ENCODE measurements around the gene SF3A1. TPM values are rescaled to one million over a fixed set of nuclear protein-coding genes. Genes with fewer than 3 reads are reported as not detected.
"Not testable (repeated sequence)": the region's sequence is repeated elsewhere in the genome, so short reads cannot be mapped to it uniquely, and the experiment has no call there.

The SF3A1 gene, protein sequence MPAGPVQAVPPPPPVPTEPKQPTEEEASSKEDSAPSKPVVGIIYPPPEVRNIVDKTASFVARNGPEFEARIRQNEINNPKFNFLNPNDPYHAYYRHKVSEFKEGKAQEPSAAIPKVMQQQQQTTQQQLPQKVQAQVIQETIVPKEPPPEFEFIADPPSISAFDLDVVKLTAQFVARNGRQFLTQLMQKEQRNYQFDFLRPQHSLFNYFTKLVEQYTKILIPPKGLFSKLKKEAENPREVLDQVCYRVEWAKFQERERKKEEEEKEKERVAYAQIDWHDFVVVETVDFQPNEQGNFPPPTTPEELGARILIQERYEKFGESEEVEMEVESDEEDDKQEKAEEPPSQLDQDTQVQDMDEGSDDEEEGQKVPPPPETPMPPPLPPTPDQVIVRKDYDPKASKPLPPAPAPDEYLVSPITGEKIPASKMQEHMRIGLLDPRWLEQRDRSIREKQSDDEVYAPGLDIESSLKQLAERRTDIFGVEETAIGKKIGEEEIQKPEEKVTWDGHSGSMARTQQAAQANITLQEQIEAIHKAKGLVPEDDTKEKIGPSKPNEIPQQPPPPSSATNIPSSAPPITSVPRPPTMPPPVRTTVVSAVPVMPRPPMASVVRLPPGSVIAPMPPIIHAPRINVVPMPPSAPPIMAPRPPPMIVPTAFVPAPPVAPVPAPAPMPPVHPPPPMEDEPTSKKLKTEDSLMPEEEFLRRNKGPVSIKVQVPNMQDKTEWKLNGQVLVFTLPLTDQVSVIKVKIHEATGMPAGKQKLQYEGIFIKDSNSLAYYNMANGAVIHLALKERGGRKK
- 100 to 1,000 TPM; 151 to 194 TPM for total RNA-seq

DNA sequence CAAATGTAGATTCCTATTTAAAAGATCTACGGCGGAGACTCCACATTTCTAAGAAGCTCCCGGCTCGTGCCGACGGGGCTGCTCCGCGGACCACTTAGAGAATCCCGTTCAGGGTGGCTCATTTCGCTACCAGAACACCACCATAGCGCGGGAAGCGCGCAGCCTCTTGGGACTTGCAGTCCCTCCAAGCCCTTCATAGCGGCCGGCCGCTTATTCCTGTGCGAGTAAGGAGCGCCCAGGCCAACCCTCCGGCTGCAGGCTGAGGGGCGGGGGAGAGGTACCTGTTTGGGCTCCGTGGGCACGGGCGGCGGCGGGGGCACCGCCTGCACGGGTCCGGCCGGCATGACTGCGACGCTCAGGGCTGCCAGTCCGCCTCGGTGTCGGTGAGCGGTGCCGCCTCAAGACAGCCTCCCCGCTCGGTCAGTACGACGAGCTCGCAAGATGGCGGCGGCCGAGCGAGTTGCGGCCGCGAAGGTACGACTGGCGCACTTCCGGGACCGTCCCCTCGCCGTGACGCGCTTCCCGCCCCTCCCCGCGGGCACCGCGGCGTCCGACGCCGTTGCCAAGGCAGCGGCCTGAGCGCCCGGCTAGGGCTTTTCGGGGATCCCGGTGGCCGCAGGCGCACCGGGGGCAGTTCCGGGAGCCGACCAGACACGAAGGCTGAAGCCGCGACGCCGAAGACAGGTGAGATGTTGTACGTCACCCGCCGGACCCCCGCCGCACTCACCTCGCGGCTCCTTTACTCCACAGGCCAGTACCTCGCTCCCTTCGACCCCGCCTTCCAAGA lies at the start of gene SF3A1, which contains the start of gene CCDC157:
Gene SF3A1, minus strand, starts transcription at position 446 of the 787 bp plus-strand sequence. Its CDS starts 102 bp downstream, at position 344.
Gene CCDC157, plus strand, starts transcription at position 559 of the 787 bp plus-strand sequence. CDS start 8,994 bp downstream, outside the sequence.
- TF ChIP-seq, protein P1, sequence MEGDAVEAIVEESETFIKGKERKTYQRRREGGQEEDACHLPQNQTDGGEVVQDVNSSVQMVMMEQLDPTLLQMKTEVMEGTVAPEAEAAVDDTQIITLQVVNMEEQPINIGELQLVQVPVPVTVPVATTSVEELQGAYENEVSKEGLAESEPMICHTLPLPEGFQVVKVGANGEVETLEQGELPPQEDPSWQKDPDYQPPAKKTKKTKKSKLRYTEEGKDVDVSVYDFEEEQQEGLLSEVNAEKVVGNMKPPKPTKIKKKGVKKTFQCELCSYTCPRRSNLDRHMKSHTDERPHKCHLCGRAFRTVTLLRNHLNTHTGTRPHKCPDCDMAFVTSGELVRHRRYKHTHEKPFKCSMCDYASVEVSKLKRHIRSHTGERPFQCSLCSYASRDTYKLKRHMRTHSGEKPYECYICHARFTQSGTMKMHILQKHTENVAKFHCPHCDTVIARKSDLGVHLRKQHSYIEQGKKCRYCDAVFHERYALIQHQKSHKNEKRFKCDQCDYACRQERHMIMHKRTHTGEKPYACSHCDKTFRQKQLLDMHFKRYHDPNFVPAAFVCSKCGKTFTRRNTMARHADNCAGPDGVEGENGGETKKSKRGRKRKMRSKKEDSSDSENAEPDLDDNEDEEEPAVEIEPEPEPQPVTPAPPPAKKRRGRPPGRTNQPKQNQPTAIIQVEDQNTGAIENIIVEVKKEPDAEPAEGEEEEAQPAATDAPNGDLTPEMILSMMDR (IDR thresholded peaks at IDR 0.05), result no peak
- peak within 1 kb of the TSS; percentile 92 for H3K27ac ChIP-seq
- H3K36me3 ChIP-seq, result no peaks in the 10 kb centered on the region
- peak; percentile 88 for DNase-seq
- peaks cover 13% of the 10 kb centered on the region for H3K4me1 ChIP-seq
- peak within 1 kb of the TSS; percentile 72 for H3K4me3 ChIP-seq
- peak within 1 kb of the TSS; percentile 61 to 98 for H3K9ac ChIP-seq (ENCODE audit: low read depth in 2 of 2, low read length in 2 of 2)
- intact Hi-C loops (cut with DNase I), result loop anchor here (2.0 kb wide), 1 partner anchor 68 kb away; the partner anchor contains the start of gene CASTOR1
- no peaks in the 10 kb centered on the region for H3K9me3 ChIP-seq
- no peaks in the 10 kb centered on the region for H3K27me3 ChIP-seq

DNA sequence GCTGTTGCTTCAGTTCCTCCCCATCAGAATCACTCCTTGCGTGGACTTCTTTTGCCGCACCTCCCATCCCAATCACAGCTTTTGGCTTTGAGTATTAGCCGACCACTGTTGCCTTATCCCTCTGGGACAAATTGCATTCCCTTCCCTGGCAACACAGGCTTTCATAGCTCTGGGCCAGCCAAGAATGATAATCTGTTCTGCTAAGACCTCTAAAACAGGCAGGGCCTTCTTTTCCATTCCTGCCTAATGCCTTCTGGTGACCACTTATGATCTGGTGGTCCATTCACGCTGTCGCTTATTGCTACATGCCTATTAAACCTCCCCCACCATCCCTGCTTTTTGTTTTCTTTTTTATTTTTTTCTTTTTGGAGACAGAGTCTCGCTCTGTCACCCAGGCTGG lies 49.7 kb upstream of the SF3A1 start:
- H3K27me3 ChIP-seq, result no peaks in the 10 kb centered on the region
- no peak overlapping the region for H3K27ac ChIP-seq
- TF ChIP-seq, protein P1 (IDR thresholded peaks at IDR 0.05), result no peak
- no peak for DNase-seq
- intact Hi-C loops (cut with DNase I), result no loop called here
- H3K9ac ChIP-seq (ENCODE audit: low read depth in 2 of 2, low read length in 2 of 2), result no peak overlapping the region
- H3K4me1 ChIP-seq, result no peaks in the 10 kb centered on the region
- no peaks in the 10 kb centered on the region for H3K9me3 ChIP-seq
- H3K36me3 ChIP-seq, result no peaks in the 10 kb centered on the region
- H3K4me3 ChIP-seq, result no peak overlapping the region

DNA sequence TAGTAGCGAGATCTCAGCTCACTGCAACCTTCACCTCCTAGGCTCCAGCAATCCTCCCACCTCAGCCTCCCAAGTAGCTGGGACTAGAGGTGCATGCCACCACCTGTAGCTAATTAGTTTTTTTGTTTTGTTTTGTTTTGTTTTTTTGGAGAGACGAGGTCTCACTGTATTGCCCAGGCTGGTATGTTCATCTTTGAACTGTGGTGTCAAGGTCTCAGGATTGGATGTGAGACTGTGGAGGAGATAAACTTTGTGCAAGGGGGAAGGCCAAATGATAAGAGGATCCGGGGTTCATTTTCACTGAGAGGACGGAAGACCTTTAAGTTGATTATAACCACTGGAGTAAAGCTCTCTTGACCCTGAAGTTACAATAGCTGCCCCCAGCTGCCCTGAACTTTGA lies 49.0 kb upstream of the SF3A1 start:
- no peak for DNase-seq
- H3K9ac ChIP-seq (ENCODE audit: low read depth in 2 of 2, low read length in 2 of 2), result no peak overlapping the region
- no peaks in the 10 kb centered on the region for H3K4me1 ChIP-seq
- TF ChIP-seq, protein P1 (IDR thresholded peaks at IDR 0.05), result no peak
- no peaks in the 10 kb centered on the region for H3K9me3 ChIP-seq
- H3K27me3 ChIP-seq, result no peaks in the 10 kb centered on the region
- no peak overlapping the region for H3K27ac ChIP-seq
- no peak overlapping the region for H3K4me3 ChIP-seq
- intact Hi-C loops (cut with DNase I), result no loop called here
- no peaks in the 10 kb centered on the region for H3K36me3 ChIP-seq

DNA sequence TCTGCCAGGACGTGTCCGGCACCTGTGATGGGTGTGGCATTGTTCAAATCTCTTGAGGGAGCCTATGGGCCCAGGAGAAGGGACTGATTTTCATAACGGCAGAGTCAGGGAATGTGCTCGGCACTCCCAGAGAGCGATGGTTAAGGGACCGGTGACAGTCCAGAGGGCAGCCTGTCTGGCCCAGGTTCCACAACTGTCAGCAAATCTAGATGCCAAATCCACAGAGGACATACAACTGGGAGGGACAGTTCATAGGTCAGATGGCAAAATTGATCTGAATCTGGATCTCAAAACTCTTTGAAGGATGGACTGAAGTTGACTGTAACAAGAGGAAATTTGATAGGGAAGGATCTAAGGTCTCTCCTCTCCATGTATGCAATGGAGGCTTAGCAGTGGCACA lies 47.6 kb upstream of the SF3A1 start:
- TF ChIP-seq, protein P1 (IDR thresholded peaks at IDR 0.05), result no peak
- DNase-seq, result no peak
- H3K4me3 ChIP-seq, result no peak overlapping the region
- H3K27me3 ChIP-seq, result no peaks in the 10 kb centered on the region
- no peak overlapping the region for H3K9ac ChIP-seq (ENCODE audit: low read depth in 2 of 2, low read length in 2 of 2)
- no peaks in the 10 kb centered on the region for H3K4me1 ChIP-seq
- no peaks in the 10 kb centered on the region for H3K9me3 ChIP-seq
- H3K36me3 ChIP-seq, result no peaks in the 10 kb centered on the region
- no peak overlapping the region for H3K27ac ChIP-seq
- intact Hi-C loops (cut with DNase I), result no loop called here

DNA sequence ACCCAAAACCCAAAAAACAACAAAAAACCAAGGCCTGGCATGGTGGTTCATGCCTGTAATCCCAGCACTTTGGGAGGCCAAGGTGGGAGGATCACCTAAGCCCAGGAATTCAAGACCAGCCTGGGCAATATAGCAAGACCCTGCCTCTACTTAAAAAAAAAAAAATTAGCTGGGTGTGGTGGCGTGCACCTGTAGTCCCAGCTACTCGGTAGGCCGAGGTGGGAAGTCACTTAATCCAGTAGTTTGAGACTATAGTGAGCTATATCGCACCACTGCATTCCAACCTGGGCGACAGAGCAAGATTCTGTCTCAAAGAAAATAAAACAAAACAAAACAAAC lies 46.0 kb upstream of the SF3A1 start:
- H3K9ac ChIP-seq (ENCODE audit: low read depth in 2 of 2, low read length in 2 of 2); H3K9me3 ChIP-seq; H3K4me3 ChIP-seq; H3K36me3 ChIP-seq; H3K27me3 ChIP-seq; DNase-seq; intact Hi-C loops (cut with DNase I); H3K4me1 ChIP-seq; H3K27ac ChIP-seq: not testable (repeated sequence)
